Measurements from ENCODE around the gene ZNF324B.
A peak's percentile ranks its signal among the peaks of the same experiment; 100 is the strongest.
"Not testable (repeated sequence)": the region's sequence is repeated elsewhere in the genome, so short reads cannot be mapped to it uniquely, and the experiment has no call there.

ZNF324B gene

GRCh38 chr19:58482372-58482771, 30.9 kb downstream of the ZNF324B start:
- DNase-seq: no peak

- DNase-seq: no peak
These were observed 32.4 kb downstream of the ZNF324B start for GRCh38 chr19:58483776-58484175.

GRCh38 chr19:58484349-58484748, 32.9 kb downstream of the ZNF324B start:
- not testable (repeated sequence) for DNase-seq

GRCh38 chr19:58491393-58491792, 40.0 kb downstream of the ZNF324B start:
- no peak for DNase-seq

GRCh38 chr19:58492265-58492664, 40.8 kb downstream of the ZNF324B start:
- DNase-seq: no peak

- no peak for DNase-seq
These were observed 46.3 kb downstream of the ZNF324B start for GRCh38 chr19:58497634-58498170.

GRCh38 chr19:58498316-58499020, 47.0 kb downstream of the ZNF324B start:
- DNase-seq: no peak

- peak; percentile 99 for DNase-seq
These were observed 47.9 kb downstream of the ZNF324B start for GRCh38 chr19:58499021-58499927.

GRCh38 chr19:58500242-58500641, 48.8 kb downstream of the ZNF324B start:
- DNase-seq: no peak
